GM19467 (cell line): ENCODE measurements around the gene ZNF217.
"Not testable (repeated sequence)": the region's sequence is repeated elsewhere in the genome, so short reads cannot be mapped to it uniquely, and the experiment has no call there.

ENCODE experiments used
- ATAC-seq: cut with Tn5 transposase; IDR thresholded peaks from one replicate; pipeline ENCODE4 v1.9.1; 2021; ENCODE audit warnings: mild to moderate bottlenecking, moderate library complexity; ENCODE audit not compliant: unreplicated experiment

Gene ZNF217

GRCh38 chr20:53622247-53623133, 28.9 kb upstream of the ZNF217 start:
- no peak for ATAC-seq

- ATAC-seq, result no peak
Measured at GRCh38 chr20:53621482-53622246, 28.0 kb upstream of the ZNF217 start.

DNA sequence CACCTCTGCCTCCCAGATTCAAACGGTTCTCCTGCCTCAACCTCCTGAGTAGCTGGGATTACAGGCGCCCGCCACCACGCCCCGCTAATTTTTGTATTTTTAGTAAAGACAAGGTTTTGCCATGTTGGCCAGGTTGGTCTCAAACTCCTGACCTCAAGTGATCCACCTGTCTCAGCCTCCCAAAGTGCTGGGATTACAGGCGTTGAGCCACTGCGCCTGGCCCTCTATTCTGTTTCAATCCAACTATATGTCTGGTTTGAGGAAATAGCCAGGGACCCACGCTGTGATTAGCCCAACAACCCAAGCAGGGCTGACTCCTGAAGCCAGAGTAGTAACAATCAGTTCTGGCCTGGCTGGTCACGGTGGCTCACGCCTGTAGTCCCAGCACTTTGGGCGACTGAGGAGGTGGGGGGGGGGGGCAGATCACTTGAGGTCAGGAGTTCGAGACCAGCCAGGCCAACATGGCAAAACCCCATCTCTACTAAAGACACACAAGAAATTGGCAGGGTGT, 24.9 kb upstream of the ZNF217 start:
- not testable (repeated sequence) for ATAC-seq

DNA sequence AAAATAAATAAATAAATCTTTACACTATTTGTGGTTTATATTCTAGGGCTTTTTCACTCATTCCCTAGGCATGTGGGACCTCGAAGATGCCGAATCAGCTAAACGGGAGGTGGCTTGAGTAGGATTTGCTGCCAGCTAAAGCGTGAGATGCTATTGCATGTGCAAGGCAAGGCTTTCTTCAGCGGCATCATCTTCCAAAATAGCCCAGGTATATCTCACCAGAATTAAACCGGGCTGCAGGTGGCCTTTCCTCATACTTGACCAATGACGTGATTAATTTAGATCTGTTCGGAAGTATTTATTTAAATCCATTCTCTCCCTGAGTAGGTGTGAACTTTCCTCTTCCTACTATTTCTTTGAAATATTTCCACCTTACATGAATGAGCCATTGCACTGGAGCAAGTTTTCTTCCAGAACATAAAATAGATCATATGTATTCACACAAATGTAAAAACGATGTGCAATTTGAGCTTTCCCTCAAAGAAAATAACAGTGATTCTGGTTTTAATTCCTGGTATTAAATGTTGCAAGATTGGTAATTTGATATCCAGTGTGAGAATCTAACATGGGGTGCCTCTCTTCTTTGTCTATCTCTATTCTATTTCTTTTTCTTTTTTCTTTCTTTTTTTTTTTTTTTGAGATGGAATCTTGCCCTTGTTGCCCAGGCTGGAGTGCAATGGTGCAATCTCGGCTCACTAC, 24.3 kb upstream of the ZNF217 start:
- no peak for ATAC-seq

- ATAC-seq, result not testable (repeated sequence)
Measured at GRCh38 chr20:53616489-53616888, 22.9 kb upstream of the ZNF217 start.

DNA sequence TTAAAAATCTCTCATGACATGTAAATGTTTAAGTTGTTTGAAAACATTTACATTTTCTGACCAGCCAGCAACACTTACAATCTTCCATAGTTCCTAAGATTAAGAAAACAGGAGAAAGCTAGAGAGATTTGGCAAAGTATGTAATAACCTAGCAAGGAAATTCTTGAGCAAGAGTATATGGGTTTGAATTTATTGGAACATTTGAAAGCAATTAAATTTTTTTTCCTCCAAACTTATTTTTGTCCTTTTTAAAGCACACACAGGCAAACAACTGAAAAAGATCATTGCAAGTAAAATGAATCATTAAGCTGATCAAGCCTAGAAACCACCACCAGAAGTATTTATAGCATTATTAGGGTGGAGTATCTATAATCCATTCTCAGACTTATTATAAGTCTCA, 20.1 kb upstream of the ZNF217 start:
- ATAC-seq, result no peak

DNA sequence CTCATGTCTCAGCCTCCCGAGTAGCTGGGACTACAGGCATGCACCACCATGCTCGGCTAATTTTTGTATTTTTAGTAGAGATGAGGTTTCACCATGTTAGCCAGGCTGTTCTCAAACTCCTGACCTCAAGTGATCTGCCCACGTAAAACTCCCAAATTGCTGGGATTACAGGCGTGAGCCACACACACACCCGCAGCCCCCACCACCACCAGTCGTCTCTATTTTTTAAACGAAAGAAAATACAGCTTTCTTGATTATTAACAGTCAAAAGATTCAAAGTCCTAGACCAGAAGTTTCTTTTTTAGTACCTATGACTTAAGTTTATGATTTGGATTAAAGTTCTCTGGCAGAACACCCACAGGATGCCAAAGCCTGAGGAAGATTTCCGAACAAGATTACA, 18.6 kb upstream of the ZNF217 start:
- not testable (repeated sequence) for ATAC-seq

DNA sequence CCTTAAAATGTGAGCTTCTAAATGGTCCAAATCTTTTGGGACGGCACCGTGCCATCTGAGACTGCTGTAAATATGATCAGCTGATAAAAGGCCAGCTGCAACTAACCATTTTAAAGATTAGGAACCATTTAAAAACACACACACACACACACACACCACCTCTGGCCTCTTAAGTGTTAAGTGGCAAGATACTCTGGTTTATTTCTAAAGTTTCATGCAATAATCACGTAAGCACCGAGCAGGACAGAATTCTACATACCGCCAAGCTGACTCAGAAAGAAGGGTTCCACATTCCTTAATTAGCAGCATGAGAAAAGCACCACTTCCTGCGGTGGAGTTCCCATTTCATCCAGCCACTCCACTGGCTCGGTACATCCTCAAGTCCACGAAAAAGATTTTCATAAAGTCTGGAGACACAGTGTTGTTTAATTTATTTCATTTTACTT, 17.8 kb upstream of the ZNF217 start:
- no peak for ATAC-seq

DNA sequence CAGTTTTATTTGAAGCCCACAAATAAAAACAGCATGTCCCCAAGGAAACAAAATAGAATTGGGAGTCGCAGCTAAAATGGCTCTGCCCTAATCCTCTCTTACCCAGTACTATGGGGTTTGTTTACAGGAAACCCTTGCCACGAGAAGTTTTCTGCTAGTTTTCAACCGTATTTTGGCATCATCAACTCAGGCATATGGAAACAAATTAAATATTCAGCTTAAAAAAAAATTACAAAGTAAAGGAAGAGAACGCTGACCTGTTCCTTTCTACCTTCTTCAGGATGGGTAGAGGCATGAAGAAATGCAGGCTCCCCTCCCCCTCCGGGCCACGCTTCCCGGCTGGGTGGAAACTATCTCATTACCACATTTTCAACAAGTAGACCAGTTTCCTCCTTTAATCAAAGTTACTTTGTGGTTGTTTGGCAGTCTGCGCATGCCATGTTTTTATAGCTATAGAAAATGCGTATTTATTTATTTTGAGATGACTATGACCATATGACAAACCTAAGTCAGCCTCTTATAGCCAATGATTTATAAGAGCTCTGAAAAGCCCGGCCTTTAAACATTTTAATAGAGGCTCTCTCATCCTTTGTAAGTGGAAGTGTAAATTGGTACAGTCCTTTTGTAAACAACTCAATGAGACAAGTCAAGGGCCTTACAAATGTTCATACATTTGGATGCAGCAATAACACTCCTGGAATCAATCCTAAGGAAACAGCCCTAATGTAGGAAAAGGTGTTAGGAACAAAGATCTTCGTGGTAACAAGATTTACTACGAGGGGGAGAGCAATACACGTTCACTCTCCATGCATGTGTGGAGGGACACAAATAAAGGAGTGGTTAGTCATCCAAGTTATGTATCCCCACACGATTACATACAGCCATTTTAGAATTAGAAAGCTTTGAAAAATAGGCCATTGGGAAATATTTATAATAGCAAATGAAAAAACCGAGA, 16.1 kb upstream of the ZNF217 start:
- no peak for ATAC-seq

- no peak for ATAC-seq
Measured at GRCh38 chr20:53608456-53609452, 15.1 kb upstream of the ZNF217 start.

DNA sequence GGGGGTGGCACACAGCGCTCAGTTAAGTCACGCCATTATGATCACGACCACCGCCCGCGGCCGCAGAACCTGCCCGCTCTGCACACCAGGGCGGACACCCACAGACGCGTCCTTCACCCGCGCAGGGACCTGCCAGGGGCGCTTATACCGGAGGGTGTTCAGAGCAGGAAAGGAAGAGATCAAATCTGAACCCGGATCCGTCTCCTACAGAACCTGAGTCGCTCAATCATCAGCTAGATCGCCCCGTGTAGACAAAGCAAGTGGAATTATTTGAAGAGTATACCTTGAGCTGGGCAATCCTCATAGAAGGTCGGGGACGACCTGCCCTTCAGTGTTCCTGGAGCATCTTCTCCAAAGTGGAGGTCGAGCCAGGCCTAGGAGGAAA, 14.4 kb upstream of the ZNF217 start:
- no peak for ATAC-seq

DNA sequence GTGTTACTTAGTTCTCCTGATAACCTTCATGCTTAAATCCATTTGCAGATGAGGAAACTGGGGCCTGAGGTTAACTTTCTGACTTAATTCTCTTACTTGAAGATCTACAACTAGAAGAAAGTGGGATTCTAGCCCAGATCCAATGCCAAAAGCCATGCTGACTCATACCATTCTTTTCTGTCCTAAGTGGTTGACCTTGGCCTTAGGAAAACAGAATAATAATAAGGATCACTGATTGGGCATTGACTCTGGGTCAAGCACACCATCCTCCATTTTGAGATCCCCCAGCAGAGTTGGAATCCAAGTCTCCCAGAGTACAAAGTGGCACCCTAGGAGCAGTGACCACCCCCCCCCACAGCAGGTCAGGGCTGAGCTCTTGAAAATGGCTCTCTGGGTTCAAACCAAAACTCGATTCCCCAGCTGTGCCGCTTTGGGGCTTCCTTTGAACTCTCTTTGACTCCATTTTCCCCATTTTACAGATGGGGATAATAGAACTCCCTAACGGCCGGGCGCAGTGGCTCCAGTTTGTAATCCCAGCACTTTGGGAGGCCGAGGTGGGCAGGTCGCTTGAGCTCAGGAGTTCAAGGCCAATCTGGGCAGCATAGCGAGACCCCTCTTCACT, 12.8 kb upstream of the ZNF217 start:
- ATAC-seq, result no peak

GRCh38 chr20:53605401-53605800, 11.8 kb upstream of the ZNF217 start:
- not testable (repeated sequence) for ATAC-seq

GRCh38 chr20:53604846-53605245, 11.2 kb upstream of the ZNF217 start:
- ATAC-seq, result not testable (repeated sequence)

- no peak for ATAC-seq
Measured at GRCh38 chr20:53602661-53603060, 9.0 kb upstream of the ZNF217 start.

GRCh38 chr20:53599910-53600632, 6.4 kb upstream of the ZNF217 start:
- ATAC-seq, result no peak

- ATAC-seq, result no peak
Measured at GRCh38 chr20:53599378-53599777, 5.7 kb upstream of the ZNF217 start.

DNA sequence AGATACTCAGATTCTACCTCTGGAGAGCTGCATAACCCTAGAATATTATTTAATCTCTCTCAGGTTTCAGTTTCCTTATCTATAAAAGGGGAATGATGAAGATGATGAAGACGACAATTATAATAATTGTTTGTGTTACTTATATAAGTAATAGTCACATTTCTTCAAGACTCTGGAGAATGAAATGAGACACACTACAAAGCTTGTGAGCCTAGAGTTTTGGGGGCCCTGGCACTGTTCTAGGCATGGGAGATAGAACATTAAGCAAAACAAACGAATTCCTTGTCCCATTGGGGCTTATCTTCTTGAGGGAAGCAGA, 5.4 kb upstream of the ZNF217 start:
- ATAC-seq, result no peak
